ENCODE results near the gene PRDM1.

- no peak for TF ChIP-seq CTCF (conservative IDR thresholded peaks at IDR 0.05)
- TF ChIP-seq EZH2 (IDR thresholded peaks at IDR 0.05; ENCODE audit: low read depth): no peak
Measured at GRCh38 chr6:106141441-106142237, 55.5 kb downstream of the PRDM1 start.
